Measurements from ENCODE around the gene NOL3.
"Not testable (repeated sequence)": the region's sequence is repeated elsewhere in the genome, so short reads cannot be mapped to it uniquely, and the experiment has no call there.

NOL3 gene

DNA sequence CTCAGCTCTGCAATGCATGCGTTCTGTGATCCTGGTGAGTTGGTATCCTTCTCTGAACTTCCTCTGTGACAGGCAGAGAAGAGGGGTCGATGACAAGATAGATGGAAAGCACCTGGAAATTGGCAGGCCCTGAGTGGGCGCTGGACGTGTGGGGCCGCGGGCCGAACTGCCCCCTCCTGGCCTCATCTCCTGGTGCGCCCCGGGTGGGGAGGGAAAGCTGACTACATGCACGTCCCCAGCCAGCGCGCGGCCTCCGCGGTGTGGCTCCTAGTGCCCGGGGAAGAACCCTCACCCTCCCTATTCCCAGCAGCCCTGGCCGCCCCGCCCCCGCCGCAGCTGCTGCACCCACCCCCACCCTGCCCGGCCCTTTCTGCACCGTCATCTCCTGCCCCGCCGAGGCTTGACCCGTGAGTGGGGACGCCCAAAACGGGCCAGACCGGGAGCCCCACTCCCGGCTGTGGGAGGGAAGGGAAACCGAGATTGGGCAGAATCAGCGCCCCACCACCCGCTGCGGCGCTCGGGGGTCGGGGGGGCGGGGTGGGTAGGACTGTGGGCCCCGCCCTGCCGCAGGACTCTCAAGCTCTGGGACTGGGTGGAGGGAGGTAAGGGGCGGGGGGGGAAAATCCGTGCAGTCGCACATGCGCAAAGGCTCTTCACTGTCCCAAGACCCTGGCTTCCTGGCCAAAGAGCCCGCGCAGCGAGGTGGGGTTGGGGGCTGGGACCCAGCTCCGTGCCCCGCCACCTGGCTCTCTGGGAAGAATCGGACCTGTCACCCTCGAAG is at the start of gene NOL3:
Gene NOL3 (plus strand): TSS at position 371 of the 781 bp plus-strand sequence.
- DNase-seq (ENCODE audit: low read depth) = peak; percentile 81
- TF ChIP-seq, protein P1, sequence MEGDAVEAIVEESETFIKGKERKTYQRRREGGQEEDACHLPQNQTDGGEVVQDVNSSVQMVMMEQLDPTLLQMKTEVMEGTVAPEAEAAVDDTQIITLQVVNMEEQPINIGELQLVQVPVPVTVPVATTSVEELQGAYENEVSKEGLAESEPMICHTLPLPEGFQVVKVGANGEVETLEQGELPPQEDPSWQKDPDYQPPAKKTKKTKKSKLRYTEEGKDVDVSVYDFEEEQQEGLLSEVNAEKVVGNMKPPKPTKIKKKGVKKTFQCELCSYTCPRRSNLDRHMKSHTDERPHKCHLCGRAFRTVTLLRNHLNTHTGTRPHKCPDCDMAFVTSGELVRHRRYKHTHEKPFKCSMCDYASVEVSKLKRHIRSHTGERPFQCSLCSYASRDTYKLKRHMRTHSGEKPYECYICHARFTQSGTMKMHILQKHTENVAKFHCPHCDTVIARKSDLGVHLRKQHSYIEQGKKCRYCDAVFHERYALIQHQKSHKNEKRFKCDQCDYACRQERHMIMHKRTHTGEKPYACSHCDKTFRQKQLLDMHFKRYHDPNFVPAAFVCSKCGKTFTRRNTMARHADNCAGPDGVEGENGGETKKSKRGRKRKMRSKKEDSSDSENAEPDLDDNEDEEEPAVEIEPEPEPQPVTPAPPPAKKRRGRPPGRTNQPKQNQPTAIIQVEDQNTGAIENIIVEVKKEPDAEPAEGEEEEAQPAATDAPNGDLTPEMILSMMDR (conservative IDR thresholded peaks at IDR 0.05; ENCODE audit: low read length) = 0 out of 2 replicates have a peak, but pooled peaks have one; percentile 2

DNA sequence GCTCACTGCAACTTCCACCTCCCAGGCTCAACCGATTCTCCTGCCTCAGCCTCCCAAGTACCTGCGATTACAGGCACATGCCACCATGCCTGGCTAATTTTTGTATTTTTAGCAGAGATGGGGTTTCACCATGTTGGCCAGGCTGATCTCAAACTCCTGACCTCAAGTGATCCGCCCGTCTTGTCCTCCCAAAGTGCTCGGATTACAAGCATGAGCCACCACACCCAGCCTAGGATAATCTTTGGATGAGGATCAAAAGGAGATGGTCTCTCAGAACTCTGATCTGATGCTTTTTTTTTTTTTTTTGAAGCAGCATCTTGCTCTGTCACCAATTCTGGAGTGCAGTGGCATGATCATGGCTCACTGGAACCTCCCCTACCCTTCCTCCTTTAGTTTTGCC is 47.5 kb upstream of the NOL3 start:
- not testable (repeated sequence) for DNase-seq (ENCODE audit: low read depth); H3K4me3 ChIP-seq (ENCODE audit: low read length)

More for the DNA sequence above, at the start of gene NOL3:
- peak within 1 kb of the TSS; percentile 65 for H3K4me3 ChIP-seq (ENCODE audit: low read length)

DNA sequence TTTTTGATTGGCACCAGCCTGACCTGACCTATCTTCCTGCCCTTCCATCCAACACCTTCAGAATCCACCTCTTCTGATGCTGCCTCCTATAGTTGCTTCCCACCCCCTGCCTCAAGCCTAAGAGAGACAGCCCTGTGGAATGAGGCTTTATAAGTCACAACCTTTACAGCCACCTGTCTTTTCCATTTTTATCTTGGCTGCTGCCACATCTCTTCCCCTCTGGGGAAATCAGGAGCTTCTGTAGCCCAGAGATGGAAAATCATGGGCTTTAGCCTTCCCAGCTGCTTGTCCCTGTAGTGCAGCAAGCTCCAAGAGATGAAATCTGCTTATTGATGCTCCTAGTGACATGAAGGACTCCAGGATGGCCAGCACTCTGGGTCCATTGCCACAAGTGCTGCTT is 41.9 kb upstream of the NOL3 start:
- no peak overlapping the region for H3K4me3 ChIP-seq (ENCODE audit: low read length)
- TF ChIP-seq, protein P1 (conservative IDR thresholded peaks at IDR 0.05; ENCODE audit: low read length) = no peak
- no peak for DNase-seq (ENCODE audit: low read depth)

DNA sequence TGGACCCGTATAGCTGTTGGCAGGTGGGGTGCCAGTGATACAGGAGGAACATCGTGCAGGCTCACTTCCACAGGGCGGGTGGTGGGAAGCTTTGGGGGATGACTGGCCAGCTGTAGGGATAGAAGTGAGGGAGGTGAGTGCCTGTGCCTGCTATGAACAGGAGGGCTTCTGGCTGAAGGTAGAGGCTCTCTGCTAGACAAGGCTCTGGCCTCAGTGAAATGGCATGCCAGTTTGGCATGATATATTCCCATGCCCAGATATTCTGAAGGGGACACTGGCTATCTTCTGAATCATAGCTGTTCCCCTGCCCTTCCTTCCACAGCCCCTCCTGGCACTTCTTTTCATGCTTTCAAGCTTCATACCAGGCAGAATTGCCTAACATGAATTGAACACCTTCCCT is 41.5 kb upstream of the NOL3 start:
- no peak overlapping the region for H3K4me3 ChIP-seq (ENCODE audit: low read length)
- no peak for DNase-seq (ENCODE audit: low read depth)
- TF ChIP-seq, protein P1 (conservative IDR thresholded peaks at IDR 0.05; ENCODE audit: low read length) = no peak

DNA sequence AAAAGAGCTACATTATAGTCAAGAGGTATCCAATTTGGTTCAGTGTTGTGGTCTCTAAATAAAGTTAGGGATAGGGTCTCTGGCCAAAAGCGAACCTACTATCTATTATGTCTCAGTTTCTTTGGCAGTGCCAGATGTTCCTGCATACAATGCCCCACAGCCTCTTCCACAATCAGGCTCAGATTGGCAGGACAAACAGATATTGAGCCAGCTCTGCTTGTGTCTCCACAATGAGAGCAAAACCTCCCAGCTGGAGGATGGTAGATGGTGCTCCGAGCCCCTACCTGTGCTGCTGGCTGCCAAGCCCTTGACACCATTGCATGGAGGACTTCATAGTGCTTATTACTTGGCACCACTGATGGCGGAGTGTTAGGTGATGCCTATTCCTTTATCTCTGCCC is 40.9 kb upstream of the NOL3 start:
- DNase-seq (ENCODE audit: low read depth) = no peak
- TF ChIP-seq, protein P1 (conservative IDR thresholded peaks at IDR 0.05; ENCODE audit: low read length) = no peak
- no peak overlapping the region for H3K4me3 ChIP-seq (ENCODE audit: low read length)

DNA sequence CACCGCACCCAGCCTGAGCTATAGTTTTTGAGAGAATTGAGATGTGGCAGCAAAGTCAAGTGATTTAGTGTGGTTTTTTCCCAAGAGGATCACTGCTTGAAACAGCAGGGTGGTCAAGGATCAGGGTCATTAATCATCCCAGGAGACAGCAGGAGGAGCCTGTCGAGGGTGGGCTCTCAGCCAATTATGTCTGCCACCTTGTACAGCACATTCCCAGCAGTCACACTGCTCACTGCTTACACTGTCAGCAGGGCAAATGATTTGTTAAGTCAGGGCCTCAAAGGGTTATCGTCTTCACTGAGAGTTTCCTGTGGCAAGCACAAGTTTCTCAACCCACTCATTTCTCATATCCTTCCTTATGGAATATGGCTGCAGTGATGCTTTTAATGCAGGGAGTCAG is 32.7 kb upstream of the NOL3 start:
- DNase-seq (ENCODE audit: low read depth) = no peak
- no peak overlapping the region for H3K4me3 ChIP-seq (ENCODE audit: low read length)
- TF ChIP-seq, protein P1 (conservative IDR thresholded peaks at IDR 0.05; ENCODE audit: low read length) = no peak

DNA sequence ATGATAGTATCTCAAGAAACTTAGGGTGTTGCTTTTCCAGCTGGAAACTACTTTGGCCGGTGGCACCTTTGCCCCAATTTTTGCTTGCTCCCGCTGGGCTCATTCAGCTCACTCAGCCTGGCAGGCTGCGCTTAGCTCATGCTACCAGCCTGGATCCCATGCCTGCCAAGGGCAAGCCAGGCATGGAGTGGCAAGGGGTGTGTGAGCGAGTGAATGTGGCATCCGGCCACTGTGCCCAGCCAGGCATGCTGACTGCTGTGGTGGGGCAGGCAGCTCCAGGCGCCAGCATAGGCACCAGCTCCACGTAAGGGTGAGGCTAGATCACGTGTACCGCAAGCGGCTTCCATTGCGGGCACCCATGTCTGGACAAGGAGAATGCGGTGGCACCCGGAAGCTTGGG is 28.9 kb upstream of the NOL3 start:
- TF ChIP-seq, protein P1 (conservative IDR thresholded peaks at IDR 0.05; ENCODE audit: low read length) = no peak
- no peak overlapping the region for H3K4me3 ChIP-seq (ENCODE audit: low read length)
- no peak for DNase-seq (ENCODE audit: low read depth)
